ENCODE measurements around the gene TSPAN12. TPM values are rescaled to one million over a fixed set of nuclear protein-coding genes. Genes with fewer than 3 reads are reported as not detected.

TSPAN12 gene
- total and polyA plus RNA-seq, 2 of the 8 experiments (the other 6 are each of a cell fraction or from before 2014, with no cell fraction given): 6.1 to 17.9 TPM

GRCh38 chr7:120856621-120857352 is 1.2 kb downstream of the TSPAN12 start (continued):
- no peak for TF ChIP-seq CHD7 (IDR thresholded peaks at IDR 0.05; ENCODE audit: insufficient replicate concordance, low read length)
- TF ChIP-seq CBX5 (IDR thresholded peaks at IDR 0.05; ENCODE audit: low read depth, low read length): no peak
- TF ChIP-seq JUND (IDR thresholded peaks at IDR 0.05; ENCODE audit: low read length): no peak
- TF ChIP-seq GABPA (IDR thresholded peaks at IDR 0.05; ENCODE audit: borderline replicate concordance, insufficient read depth, low read length): no peak
- 0 out of 2 replicates have a peak, but pooled peaks have one; percentile 8 for TF ChIP-seq EGR1 (IDR thresholded peaks at IDR 0.05; ENCODE audit: borderline replicate concordance, low read depth, low read length)
- no peak for TF ChIP-seq GTF2F1 (IDR thresholded peaks at IDR 0.05; ENCODE audit: borderline replicate concordance, low read depth, low read length)
- no peak for TF ChIP-seq TAF1 (IDR thresholded peaks at IDR 0.05; ENCODE audit: low read depth, low read length)
- TF ChIP-seq CHD1 (IDR thresholded peaks at IDR 0.05; ENCODE audit: low read depth, low read length): no peak
- TF ChIP-seq SIN3A (conservative IDR thresholded peaks at IDR 0.05 in 1 of 2, IDR thresholded peaks at IDR 0.05 in 1 of 2; ENCODE audit: low read depth in 1 of 2, low read length in 2 of 2): peak; percentile 21 to 63; a peak in 2 of 4 replicates
- TF ChIP-seq CHD2 (IDR thresholded peaks at IDR 0.05; ENCODE audit: low read length): no peak
- no peak for TF ChIP-seq PHF8 (conservative IDR thresholded peaks at IDR 0.05; ENCODE audit: low read depth, low read length)

Data from H1 (cell line).